HG02943 (cell line): Measurements from ENCODE around the gene NAT9.

Experiments used
- ATAC-seq: cut with Tn5 transposase; IDR thresholded peaks from one replicate; pipeline ENCODE4 v1.9.1; 2021; ENCODE audit warnings: mild to moderate bottlenecking, low read depth, moderate library complexity; ENCODE audit not compliant: unreplicated experiment

NAT9 gene

GRCh38 chr17:74746922-74747321 lies 29.2 kb downstream of the NAT9 start:
- no peak for ATAC-seq

- no peak for ATAC-seq
These were observed 29.8 kb downstream of the NAT9 start for GRCh38 chr17:74746376-74746775.

DNA sequence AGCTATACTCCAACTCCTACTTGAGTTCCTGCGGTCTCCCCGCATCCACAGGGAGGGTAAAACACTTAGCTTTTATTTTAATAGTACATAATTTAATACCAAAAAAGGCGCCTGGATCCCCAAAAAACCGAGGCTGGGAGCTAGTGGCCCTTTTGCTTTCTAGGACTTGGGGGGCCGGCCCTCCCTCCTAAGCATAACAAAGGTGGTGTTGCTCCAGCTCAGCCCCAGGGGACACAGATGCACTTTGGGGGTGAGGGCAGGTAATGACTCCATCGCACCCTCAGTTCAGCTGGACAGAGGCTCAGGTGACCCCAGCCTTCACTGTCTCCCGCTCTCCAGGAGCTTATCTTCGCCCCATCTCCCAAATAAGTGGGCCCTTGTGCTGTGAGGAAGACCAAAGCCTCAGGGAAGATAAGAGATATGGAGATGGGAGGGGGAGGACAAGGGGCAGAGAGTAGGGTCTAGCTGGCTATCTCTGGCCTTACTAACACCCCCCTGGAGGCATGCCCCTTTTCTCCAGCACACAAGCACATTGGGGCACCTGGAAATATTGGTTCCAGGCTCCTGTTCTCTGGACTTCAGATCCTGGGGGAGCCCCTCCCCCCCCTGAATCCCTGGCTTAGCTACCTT lies 30.5 kb downstream of the NAT9 start:
- no peak for ATAC-seq

DNA sequence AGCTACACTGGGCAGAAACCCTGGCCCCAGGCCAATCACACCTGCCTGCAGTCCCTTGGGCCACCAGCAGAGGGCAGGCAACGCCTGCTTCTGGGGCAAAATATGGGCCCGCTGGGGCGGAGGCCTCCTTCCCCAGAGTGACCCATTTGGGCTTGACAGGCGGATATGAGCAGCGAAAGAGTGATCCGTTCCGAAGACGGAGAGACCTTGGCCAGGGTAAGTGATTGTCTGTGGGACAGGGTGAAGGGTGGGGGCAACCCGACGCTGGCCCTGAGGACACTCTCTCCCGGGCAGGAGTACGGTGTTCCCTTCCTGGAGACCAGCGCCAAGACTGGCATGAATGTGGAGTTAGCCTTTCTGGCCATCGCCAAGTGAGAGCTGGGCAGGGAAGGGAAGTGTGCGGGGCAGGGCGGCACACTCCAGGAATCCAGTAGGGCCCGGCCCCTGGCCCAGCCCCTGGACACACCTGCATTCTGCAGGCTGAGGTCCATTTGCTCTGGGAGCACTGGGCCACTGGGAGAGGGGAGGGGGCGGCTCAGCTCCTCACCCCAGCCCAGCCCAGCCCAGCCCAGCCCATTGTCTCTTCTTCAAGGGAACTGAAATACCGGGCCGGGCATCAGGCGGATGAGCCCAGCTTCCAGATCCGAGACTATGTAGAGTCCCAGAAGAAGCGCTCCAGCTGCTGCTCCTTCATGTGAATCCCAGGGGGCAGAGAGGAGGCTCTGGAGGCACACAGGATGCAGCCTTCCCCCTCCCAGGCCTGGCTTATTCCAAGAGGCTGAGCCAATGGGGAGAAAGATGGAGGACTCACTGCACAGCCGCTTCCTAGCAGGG lies 31.2 kb downstream of the NAT9 start:
- ATAC-seq = no peak

DNA sequence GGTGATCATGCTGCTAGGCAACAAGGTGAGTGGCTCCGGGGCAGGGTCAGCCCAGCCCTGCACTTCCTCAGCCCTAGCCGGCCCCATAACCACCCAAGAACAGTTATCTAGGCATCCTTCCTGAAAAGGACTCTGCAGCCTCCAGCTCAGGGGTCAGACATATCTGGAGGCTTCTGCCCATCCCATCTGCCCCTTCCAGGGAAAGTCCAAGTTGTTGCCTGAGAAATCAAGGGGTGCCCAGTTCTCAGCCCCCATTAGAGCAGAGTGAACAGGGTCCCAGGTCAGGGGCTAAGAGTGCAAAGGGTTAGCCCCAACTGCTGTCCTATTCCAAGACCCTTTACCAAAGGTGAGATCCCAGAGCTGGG lies 31.8 kb downstream of the NAT9 start:
- no peak for ATAC-seq

- ATAC-seq = no peak
These were observed 32.4 kb downstream of the NAT9 start for GRCh38 chr17:74743755-74744154.

DNA sequence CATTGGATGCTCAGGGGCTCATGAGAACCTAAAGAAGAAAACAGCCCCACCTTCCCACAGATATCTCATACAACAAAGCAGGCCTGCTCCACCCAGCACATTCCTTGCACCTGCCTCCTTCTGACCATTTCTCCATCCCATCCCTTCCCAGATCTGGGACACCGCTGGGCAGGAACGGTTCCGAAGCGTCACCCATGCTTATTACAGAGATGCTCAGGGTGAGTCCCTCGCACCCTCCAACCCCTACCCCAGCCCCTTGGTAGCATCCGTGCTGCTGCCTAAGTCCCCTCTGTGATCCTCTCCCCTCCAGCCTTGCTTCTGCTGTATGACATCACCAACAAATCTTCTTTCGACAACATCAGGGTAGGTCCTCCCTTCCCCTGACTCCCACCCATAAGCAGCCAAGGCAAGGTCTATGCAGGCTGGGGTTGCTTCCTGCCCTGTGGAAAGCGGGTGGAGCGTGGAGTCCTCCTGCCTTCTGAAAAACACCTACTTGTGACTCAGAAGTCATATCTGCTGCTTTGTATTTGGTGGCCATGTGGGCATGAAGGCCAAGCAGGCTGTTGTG lies 33.1 kb downstream of the NAT9 start:
- no peak for ATAC-seq

DNA sequence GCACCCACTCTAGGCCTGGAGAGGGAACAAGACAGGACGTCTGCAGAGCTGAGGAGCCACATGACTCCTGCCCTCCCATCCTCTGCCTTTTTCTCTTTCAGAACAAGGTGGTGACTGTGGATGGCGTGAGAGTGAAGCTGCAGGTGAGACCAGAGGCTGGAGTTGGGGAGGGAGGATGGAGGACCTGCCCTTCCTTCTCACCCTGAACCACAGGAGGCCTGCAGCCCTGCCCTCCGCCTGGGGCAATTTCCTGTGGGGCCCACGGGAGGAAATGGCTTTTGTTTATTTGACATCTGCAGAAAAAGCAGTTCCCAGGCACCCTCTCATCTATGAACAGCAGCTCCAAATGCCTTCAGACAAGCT lies 34.0 kb downstream of the NAT9 start:
- ATAC-seq = no peak

- ATAC-seq = no peak
These were observed 35.3 kb downstream of the NAT9 start for GRCh38 chr17:74740641-74741387.

- no peak for ATAC-seq
These were observed 36.0 kb downstream of the NAT9 start for GRCh38 chr17:74740173-74740572.

GRCh38 chr17:74739227-74739831 lies 36.8 kb downstream of the NAT9 start:
- no peak for ATAC-seq

- ATAC-seq = peak; percentile 40
These were observed 37.8 kb downstream of the NAT9 start for GRCh38 chr17:74738051-74738996.

DNA sequence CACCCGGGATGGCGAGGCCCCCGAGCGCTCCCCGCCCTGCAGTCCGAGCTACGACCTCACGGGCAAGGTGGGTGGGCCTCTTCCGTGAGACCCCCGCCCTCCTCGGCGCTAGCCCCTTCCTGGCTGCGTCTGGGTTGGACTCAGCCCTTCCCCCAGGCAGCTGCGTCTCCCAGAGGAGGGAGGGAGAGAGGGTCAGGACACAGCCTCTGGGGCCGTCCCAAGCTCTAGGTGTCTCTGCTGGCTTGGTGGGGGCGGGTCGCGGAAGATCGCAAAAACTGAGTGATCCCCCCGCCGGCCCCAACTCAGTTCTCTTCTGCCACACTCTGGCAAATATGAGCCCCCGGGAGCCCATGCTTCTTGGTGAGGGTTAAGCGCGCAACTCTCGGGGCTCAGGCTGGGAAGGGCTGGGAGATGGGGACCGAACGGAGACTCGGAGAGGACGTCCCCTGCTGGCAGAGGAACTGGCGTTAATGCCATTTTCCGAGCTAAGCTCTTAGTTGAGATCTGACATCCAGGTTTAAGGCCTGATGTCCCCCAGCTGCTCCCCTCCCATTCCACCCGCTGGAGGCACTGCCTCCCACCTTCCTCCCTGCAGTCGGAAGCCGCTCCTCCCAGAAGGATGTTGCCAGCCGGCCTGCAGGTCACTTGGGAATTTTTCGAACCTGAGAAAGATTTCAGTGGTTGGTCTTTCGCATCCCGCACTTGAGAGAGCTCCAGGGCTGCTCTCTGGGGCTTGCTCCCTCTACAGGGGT lies 38.7 kb downstream of the NAT9 start:
- ATAC-seq = no peak

GRCh38 chr17:74736513-74737298 lies 39.4 kb downstream of the NAT9 start, which contains the start of gene RAB37:
RAB37 (plus strand) TSS chr17:74737256; CDS start chr17:74737273, 17 bp downstream.
- peak; percentile 46 for ATAC-seq

- ATAC-seq = no peak
These were observed 41.9 kb downstream of the NAT9 start for GRCh38 chr17:74734256-74734655.

- no peak for ATAC-seq
These were observed 42.6 kb downstream of the NAT9 start for GRCh38 chr17:74733365-74734122.
